ENCODE data around the gene RNF19B. TPM values are rescaled to one million over a fixed set of nuclear protein-coding genes. Genes with fewer than 3 reads are reported as not detected.
"Not testable (repeated sequence)": the region's sequence is repeated elsewhere in the genome, so short reads cannot be mapped to it uniquely, and the experiment has no call there.

Gene RNF19B
- total RNA-seq, result 45.3 TPM

GRCh38 chr1:32964461-32965250 lies at the start of gene RNF19B:
RNF19B (minus strand) TSS chr1:32964809; CDS start chr1:32964685, 124 bp downstream.
- ATAC-seq, result peak; percentile 94

GRCh38 chr1:33013791-33014190 lies 49.2 kb upstream of the RNF19B start:
- ATAC-seq, result peak; percentile 67

GRCh38 chr1:33012165-33012564 lies 47.6 kb upstream of the RNF19B start:
- no peak for ATAC-seq

- no peak for ATAC-seq
These were observed 46.5 kb upstream of the RNF19B start for GRCh38 chr1:33010932-33011731.

GRCh38 chr1:33009561-33009960 lies 45.0 kb upstream of the RNF19B start:
- ATAC-seq, result no peak

- peak; percentile 86 for ATAC-seq
These were observed 43.7 kb upstream of the RNF19B start for GRCh38 chr1:33008051-33008914.

GRCh38 chr1:33007190-33008050 lies 42.8 kb upstream of the RNF19B start:
- ATAC-seq, result peak; percentile 79

- ATAC-seq, result no peak
These were observed 41.3 kb upstream of the RNF19B start for GRCh38 chr1:33005838-33006421.

- no peak for ATAC-seq
These were observed 40.7 kb upstream of the RNF19B start for GRCh38 chr1:33005117-33005837.

GRCh38 chr1:33004613-33005012 lies 40.0 kb upstream of the RNF19B start:
- peak; percentile 71 for ATAC-seq

GRCh38 chr1:33003657-33004056 lies 39.0 kb upstream of the RNF19B start:
- no peak for ATAC-seq

GRCh38 chr1:33002006-33002405 lies 37.4 kb upstream of the RNF19B start:
- ATAC-seq, result no peak

- ATAC-seq, result no peak
These were observed 36.7 kb upstream of the RNF19B start for GRCh38 chr1:33001282-33001681.

GRCh38 chr1:33000427-33001026 lies 35.9 kb upstream of the RNF19B start:
- no peak for ATAC-seq

GRCh38 chr1:32998997-32999396 lies 34.4 kb upstream of the RNF19B start:
- ATAC-seq, result no peak

GRCh38 chr1:32998064-32998463 lies 33.5 kb upstream of the RNF19B start:
- ATAC-seq, result no peak

- ATAC-seq, result no peak
These were observed 32.8 kb upstream of the RNF19B start for GRCh38 chr1:32997381-32997891.

- not testable (repeated sequence) for ATAC-seq
These were observed 28.7 kb upstream of the RNF19B start for GRCh38 chr1:32993324-32993636.

GRCh38 chr1:32992489-32993323 lies 28.1 kb upstream of the RNF19B start:
- peak; percentile 94 for ATAC-seq
